Natural killer cell (primary cell): ENCODE results near the gene TUBGCP6. TPM values are rescaled to one million over a fixed set of nuclear protein-coding genes. Genes with fewer than 3 reads are reported as not detected.

ENCODE experiments used
- ATAC-seq, 3 donors: fragments of 150-1000 bp in 2 of 3; fragments of 200-7000 bp in 1 of 3; cut with Tn5 transposase; 1 replicate in 1 of 3; 2 replicates in 2 of 3; pipeline ENCODE4 v1.10.0; 2021; ENCODE audit warnings: mild to moderate bottlenecking in 2 of 3, moderate library complexity in 2 of 3
- DNase-seq, 2 donors: peaks; one replicate each; pipeline versions ENCODE4 v3.0.0 to v3.0.0-alpha.2; 2013 to 2021; ENCODE audit warnings: mixed read lengths in 1 of 2
- H3K27ac ChIP-seq: one replicate; pipeline ENCODE4 v1.5.1; 2013; ENCODE audit warnings: mild to moderate bottlenecking, low read length
- H3K27me3 ChIP-seq: one replicate; pipeline ENCODE4 v1.6.1; 2013; ENCODE audit warnings: low read length; ENCODE audit not compliant: control insufficient read depth, insufficient read depth
- H3K36me3 ChIP-seq: one replicate; pipeline ENCODE4 v1.6.1; 2013; ENCODE audit warnings: low read length; ENCODE audit not compliant: control insufficient read depth, insufficient read depth
- H3K4me1 ChIP-seq: one replicate; pipeline ENCODE4 v1.6.1; 2013; ENCODE audit warnings: low read length; ENCODE audit not compliant: control insufficient read depth, insufficient read depth
- H3K4me3 ChIP-seq: one replicate; pipeline ENCODE4 v1.5.1; 2013; ENCODE audit warnings: low read length
- H3K9me3 ChIP-seq: one replicate; pipeline ENCODE4 v1.6.1; 2013; ENCODE audit warnings: low read length; ENCODE audit not compliant: control insufficient read depth, insufficient read depth
- H3K27ac Mint-ChIP-seq, 2 donors: one replicate each; pipeline ENCODE4 v1.8.0; 2022; ENCODE audit warnings: mild to moderate bottlenecking in 2 of 2, mixed read lengths in 2 of 2, moderate library complexity in 1 of 2
- H3K27me3 Mint-ChIP-seq, 2 donors: one replicate each; pipeline ENCODE4 v1.8.0; 2022; ENCODE audit warnings: low read depth in 2 of 2, mixed read lengths in 2 of 2
- H3K36me3 Mint-ChIP-seq: one replicate; pipeline ENCODE4 v1.8.0; 2022; ENCODE audit warnings: mixed read lengths
- H3K4me1 Mint-ChIP-seq, 2 donors: one replicate each; pipeline ENCODE4 v1.8.0; 2022; ENCODE audit warnings: mixed read lengths in 2 of 2
- H3K4me3 Mint-ChIP-seq: one replicate; pipeline ENCODE4 v1.8.0; 2022; ENCODE audit warnings: mild to moderate bottlenecking, moderate library complexity, mixed read lengths
- H3K9me3 Mint-ChIP-seq, 2 donors: one replicate each; pipeline ENCODE4 v1.8.0; 2022; ENCODE audit warnings: mixed read lengths in 2 of 2
- WGBS: methylation state at CpG from one replicate; pipeline ENCODE4 v1.1.7; 2013; ENCODE audit warnings: missing lambda C conversion rate; ENCODE audit not compliant: insufficient coverage; 5-methylcytosine and 5-hydroxymethylcytosine counted together
- intact Hi-C: fragments of 100-400 bp; cut with micrococcal nuclease; formaldehyde crosslinking; loops from one replicate; pipeline ENCODE4 v1.14.2; 2022
- total RNA-seq, 4 donors: library from RNA; stranded (reverse); fragments of 120-200 nt in 1 of 4; gene quantifications; one replicate each; pipeline versions ENCODE4 v1.2.3 to v1.2.4, GENCODE V29; 2013 to 2022
- TF ChIP-seq, protein P1 (sequence below): fragments of 200-600 bp; IDR thresholded peaks from one replicate; pipeline ENCODE4 v1.8.0; 2022; ENCODE audit warnings: antibody characterized with exemption

TUBGCP6 gene
- total RNA-seq, 3 donors from 2014 or later (not counting 1 experiment from before 2014, with no cell fraction given) = 105 to 126 (median 118) TPM

DNA sequence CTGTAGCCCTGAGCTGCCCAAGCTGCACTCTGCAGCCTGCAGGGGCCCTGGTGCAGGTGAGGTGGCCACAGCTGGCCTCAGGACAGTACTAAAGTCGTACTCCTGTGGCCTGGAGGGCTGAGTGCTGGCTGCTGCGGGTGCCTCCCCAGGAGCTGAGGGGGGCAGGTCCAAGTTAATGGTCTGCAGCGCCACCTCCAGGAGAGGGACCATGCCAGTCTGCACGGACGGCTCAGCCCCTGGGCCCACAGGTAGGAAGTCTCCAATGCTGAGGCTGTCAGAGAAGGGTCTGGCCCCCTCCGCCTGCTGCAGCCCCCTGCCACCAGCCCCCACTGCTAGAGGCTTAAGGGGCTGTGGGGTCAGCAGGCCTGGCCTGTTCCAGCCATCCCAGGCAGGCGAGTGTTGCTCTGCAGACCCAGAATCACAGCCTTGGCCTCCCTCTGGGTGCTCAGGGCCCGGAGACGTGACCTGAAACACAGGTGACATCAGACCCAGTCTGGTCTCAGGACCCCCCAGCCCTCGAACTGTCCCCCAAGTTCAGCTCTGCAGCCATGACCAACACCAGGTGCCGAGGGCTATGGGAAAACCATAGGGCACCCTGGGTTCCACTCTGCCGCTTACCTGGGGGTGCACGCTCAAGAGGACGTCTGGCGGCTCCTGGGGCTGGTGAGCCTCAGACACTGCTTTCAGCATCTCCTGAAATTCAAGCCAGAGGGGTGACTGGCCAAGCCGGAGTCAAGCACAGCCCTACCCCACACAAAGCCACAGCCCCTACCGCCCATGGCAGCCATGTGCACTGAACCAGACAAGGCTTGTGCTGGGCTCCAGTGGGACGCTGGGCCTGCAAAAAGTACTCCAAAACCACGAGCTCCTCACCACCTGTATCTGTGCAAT is 23.2 kb downstream of the TUBGCP6 start:
- intact Hi-C loops = no loop called here
- H3K9me3 ChIP-seq = no peaks in the 10 kb centered on the region
- H3K27ac ChIP-seq = no peak overlapping the region
- no peaks in the 10 kb centered on the region for H3K9me3 Mint-ChIP-seq
- peaks cover 68% of the 10 kb centered on the region for H3K36me3 ChIP-seq
- TF ChIP-seq, protein P1, sequence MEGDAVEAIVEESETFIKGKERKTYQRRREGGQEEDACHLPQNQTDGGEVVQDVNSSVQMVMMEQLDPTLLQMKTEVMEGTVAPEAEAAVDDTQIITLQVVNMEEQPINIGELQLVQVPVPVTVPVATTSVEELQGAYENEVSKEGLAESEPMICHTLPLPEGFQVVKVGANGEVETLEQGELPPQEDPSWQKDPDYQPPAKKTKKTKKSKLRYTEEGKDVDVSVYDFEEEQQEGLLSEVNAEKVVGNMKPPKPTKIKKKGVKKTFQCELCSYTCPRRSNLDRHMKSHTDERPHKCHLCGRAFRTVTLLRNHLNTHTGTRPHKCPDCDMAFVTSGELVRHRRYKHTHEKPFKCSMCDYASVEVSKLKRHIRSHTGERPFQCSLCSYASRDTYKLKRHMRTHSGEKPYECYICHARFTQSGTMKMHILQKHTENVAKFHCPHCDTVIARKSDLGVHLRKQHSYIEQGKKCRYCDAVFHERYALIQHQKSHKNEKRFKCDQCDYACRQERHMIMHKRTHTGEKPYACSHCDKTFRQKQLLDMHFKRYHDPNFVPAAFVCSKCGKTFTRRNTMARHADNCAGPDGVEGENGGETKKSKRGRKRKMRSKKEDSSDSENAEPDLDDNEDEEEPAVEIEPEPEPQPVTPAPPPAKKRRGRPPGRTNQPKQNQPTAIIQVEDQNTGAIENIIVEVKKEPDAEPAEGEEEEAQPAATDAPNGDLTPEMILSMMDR = no peak
- H3K27me3 ChIP-seq = no peaks in the 10 kb centered on the region
- DNase-seq = no peak
- H3K4me1 Mint-ChIP-seq = no peaks in the 10 kb centered on the region
- H3K4me3 Mint-ChIP-seq = no peak overlapping the region
- peak in 1 of 3 donors; percentile 17 for ATAC-seq
- H3K4me1 ChIP-seq = no peaks in the 10 kb centered on the region
- no peak overlapping the region for H3K4me3 ChIP-seq
- H3K27me3 Mint-ChIP-seq = no peaks in the 10 kb centered on the region
- peaks cover 7% of the 10 kb centered on the region for H3K36me3 Mint-ChIP-seq
- H3K27ac Mint-ChIP-seq = no peak overlapping the region
- 93% methylated on average over 19 of the region's 19 CpGs for WGBS

DNA sequence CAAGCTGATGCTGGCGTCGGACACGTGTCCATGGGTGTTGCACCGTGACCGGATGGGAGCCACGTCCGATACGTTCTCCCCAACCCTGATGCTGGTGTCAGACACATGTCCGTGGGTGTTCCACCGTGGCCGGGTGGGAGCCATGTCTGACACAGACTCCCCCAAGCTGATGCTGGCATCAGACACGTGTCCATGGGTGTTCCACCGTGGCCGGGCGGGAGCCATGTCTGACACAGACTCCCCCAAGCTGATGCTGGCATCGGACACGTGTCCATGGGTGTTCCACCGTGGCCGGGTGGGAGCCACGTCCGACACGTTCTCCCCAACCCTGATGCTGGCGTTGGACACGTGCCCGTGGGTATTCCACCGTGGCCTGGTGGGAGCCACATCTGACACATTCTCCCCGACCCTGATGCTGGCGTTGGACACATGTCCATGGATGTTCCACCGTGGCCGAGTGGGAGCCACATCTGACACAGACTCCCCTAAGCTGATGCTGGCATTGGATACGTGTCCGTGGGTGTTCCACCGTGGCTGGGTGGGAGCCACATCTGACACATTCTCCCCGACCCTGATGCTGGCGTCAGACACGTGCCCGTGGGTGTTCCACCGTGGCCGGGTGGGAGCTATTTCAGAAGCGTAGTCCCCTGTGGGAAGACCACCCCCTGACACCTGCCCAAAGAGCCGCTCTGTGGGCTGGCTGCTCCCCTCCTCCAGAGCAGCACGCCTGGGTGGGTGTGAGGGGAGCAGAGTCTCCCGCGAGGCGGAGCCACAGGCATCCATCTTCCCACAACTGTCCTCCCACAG is 24.0 kb downstream of the TUBGCP6 start:
- no peaks in the 10 kb centered on the region for H3K27me3 ChIP-seq
- DNase-seq = no peak
- H3K4me3 Mint-ChIP-seq = no peak overlapping the region

DNA sequence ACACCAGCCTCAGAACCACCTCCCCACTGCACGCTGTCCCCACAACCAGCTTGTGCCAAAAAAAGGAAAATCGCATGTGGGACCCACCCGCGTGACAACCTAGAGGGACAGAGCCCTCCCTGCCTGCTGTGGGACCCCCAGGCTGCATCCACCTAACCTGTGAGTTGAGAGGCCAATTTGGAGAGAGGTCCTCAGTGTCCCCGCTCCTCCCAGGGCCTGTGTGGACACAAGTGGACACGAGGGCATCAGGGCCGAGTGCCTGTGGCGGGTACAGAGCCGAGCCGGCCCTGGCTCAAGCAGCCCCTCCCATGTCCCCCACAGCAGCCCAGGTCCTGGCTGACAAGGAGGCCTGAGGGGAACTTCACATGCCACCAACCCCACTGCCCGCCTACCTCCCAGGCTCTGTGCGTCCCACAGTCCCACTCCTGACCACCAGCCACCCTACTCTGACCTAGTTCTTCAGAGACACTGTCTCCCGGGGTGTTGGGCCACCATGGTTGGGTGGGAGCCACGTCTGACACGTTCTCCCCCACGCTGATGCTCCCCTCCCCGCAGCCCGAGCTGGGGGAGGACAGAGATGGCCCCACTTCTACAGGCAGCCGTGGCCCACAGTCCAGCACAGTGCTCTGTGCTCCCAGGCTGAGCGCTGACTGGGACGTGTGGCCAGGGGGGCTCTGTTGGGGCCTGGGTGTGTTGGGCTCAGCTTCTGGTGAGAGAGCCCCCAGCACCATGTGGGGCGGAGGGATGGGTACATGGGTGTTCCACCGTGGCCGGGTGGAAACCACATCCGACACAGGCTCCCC is 24.8 kb downstream of the TUBGCP6 start:
- H3K27ac ChIP-seq = no peak overlapping the region
- H3K4me1 Mint-ChIP-seq = peaks cover under 1 to 2% of the 10 kb centered on the region in 2 donors
- 83% methylated on average over 25 of the region's 25 CpGs for WGBS
- H3K9me3 ChIP-seq = no peaks in the 10 kb centered on the region
- H3K36me3 Mint-ChIP-seq = peaks cover 7% of the 10 kb centered on the region
- no peak overlapping the region for H3K4me3 ChIP-seq
- ATAC-seq (no peak), DNase-seq (no peak)
- no peaks in the 10 kb centered on the region for H3K4me1 ChIP-seq
- no peak overlapping the region for H3K27ac Mint-ChIP-seq
- intact Hi-C loops = no loop called here
- no peaks in the 10 kb centered on the region for H3K9me3 Mint-ChIP-seq
- TF ChIP-seq, protein P1 = no peak
- H3K36me3 ChIP-seq = peaks cover 71% of the 10 kb centered on the region
- peak overlapping the region; percentile 45 for H3K4me3 Mint-ChIP-seq
- no peaks in the 10 kb centered on the region for H3K27me3 ChIP-seq
- no peaks in the 10 kb centered on the region for H3K27me3 Mint-ChIP-seq

More for the DNA sequence above, 24.0 kb downstream of the TUBGCP6 start:
- peaks cover 7% of the 10 kb centered on the region for H3K36me3 Mint-ChIP-seq
- H3K36me3 ChIP-seq = peaks cover 71% of the 10 kb centered on the region
- H3K4me1 ChIP-seq = no peaks in the 10 kb centered on the region
- TF ChIP-seq, protein P1 = no peak
- H3K9me3 ChIP-seq = no peaks in the 10 kb centered on the region
- peak in 1 of 3 donors; percentile 4 for ATAC-seq
- H3K27me3 Mint-ChIP-seq = no peaks in the 10 kb centered on the region
- intact Hi-C loops = no loop called here
- H3K27ac ChIP-seq = no peak overlapping the region
- no peak overlapping the region for H3K27ac Mint-ChIP-seq
- no peaks in the 10 kb centered on the region for H3K4me1 Mint-ChIP-seq
- no peak overlapping the region for H3K4me3 ChIP-seq
- no peaks in the 10 kb centered on the region for H3K9me3 Mint-ChIP-seq
- WGBS = 94% methylated on average over 42 of the region's 45 CpGs
